ENCODE results near the gene CNOT4.

Gene CNOT4

GRCh38 chr7:135316648-135317313, 193.1 kb downstream of the CNOT4 start:
- FAIRE-seq: no peak

GRCh38 chr7:135313971-135314370, 195.9 kb downstream of the CNOT4 start:
- FAIRE-seq (no peak), DNase-seq (ENCODE audit: insufficient read length, low spot score) (no peak)

More at GRCh38 chr7:135316648-135317313, 193.1 kb downstream of the CNOT4 start:
- no peak for TF ChIP-seq POLR2A (IDR thresholded peaks at IDR 0.05; ENCODE audit: low read depth, low read length)
- DNase-seq (ENCODE audit: insufficient read length, low spot score): no peak

More at GRCh38 chr7:135313971-135314370, 195.9 kb downstream of the CNOT4 start:
- TF ChIP-seq POLR2A (IDR thresholded peaks at IDR 0.05; ENCODE audit: low read depth, low read length): no peak
